Measurements from ENCODE around the gene KHDC4.

GRCh38 chr1:155892796-155893195, 41.4 kb downstream of the KHDC4 start:
- TF ChIP-seq GATA2 (IDR thresholded peaks at IDR 0.05; ENCODE audit: low read depth, low read length) (no peak), GATA3 (IDR thresholded peaks at IDR 0.05; ENCODE audit: low read depth, low read length) (no peak)
